Panc1 (cell line): ENCODE results near the gene KDM4D. TPM values are rescaled to one million over a fixed set of nuclear protein-coding genes. Genes with fewer than 3 reads are reported as not detected.

ENCODE experiments used
- ATAC-seq: fragments of 200-7000 bp; cut with Tn5 transposase; 2 replicates; pipeline ENCODE4 v1.9.1; 2020; ENCODE audit warnings: mild to moderate bottlenecking, moderate library complexity
- BruUV-seq: library from RNA; stranded (reverse); fragments of 400-500 nt; replicated peaks from 2 replicates; lab custom pipeline; 2021; lab: Mats Ljungman, UMichigan
- CTCF ChIA-PET: fragments of 300-600 bp; sonication (Branson Sonifier 250); formaldehyde crosslinking; loops from one replicate; lab custom pipeline; 2022; ENCODE audit warnings: antibody characterized with exemption; lab: Charles Lee
- POLR2A ChIA-PET: fragments of 300-600 bp; sonication (Branson Sonifier 250); formaldehyde crosslinking; loops from one replicate; lab custom pipeline; 2022; ENCODE audit warnings: antibody characterized with exemption; lab: Charles Lee
- DNase-seq: peaks from one replicate; pipeline ENCODE4 v3.0.0-alpha.2; 2010; ENCODE audit warnings: low read depth, low spot score
- H3K27ac ChIP-seq: 2 replicates; pipeline ENCODE4 v1.5.1; 2011; ENCODE audit warnings: mild to moderate bottlenecking, low read length, inconsistent platforms
- H3K27me3 ChIP-seq: fragments of 200-500 bp; sonication (Bioruptor generic); 2 replicates; pipeline ENCODE4 v1.6.0; 2014; ENCODE audit warnings: low read length, inconsistent platforms; ENCODE audit not compliant: control insufficient read depth, insufficient read depth
- H3K36me3 ChIP-seq: fragments of 200-500 bp; sonication (Bioruptor generic); 2 replicates; pipeline ENCODE4 v1.5.1; 2014; ENCODE audit warnings: inconsistent platforms, mild to moderate bottlenecking, low read length, moderate library complexity; ENCODE audit not compliant: control insufficient read depth, insufficient read depth
- H3K4me1 ChIP-seq: 2 replicates; pipeline ENCODE4 v1.5.1; 2011; ENCODE audit warnings: inconsistent platforms, mild to moderate bottlenecking, low read length, moderate library complexity; ENCODE audit not compliant: control insufficient read depth, insufficient read depth
- H3K4me3 ChIP-seq, 2 experiments: 2 replicates each; pipeline ENCODE4 v1.5.1; 2011 to 2012; ENCODE audit warnings: low read depth in 2 of 2, low read length in 2 of 2, mild to moderate bottlenecking in 2 of 2, inconsistent platforms in 1 of 2, moderate library complexity in 1 of 2
- H3K9me3 ChIP-seq: fragments of 200-500 bp; sonication (Bioruptor generic); 2 replicates; pipeline ENCODE4 v1.5.1; 2014; ENCODE audit warnings: low read depth, mild to moderate bottlenecking, inconsistent platforms, low read length, moderate library complexity; ENCODE audit not compliant: control insufficient read depth, insufficient read depth
- CTCF ChIP-seq: fragments of 450-650 bp; IDR thresholded peaks from 2 replicates; pipeline ENCODE4 v1.5.1; 2017; ENCODE audit warnings: mild to moderate bottlenecking
- POLR2AphosphoS5 ChIP-seq: IDR thresholded peaks from 2 replicates; pipeline ENCODE4 v1.6.1; 2012; ENCODE audit warnings: mild to moderate bottlenecking, low read depth, low read length, moderate library complexity
- SIN3A ChIP-seq: IDR thresholded peaks from 2 replicates; pipeline ENCODE4 v1.6.1; 2012; ENCODE audit warnings: low read depth, mild to moderate bottlenecking, low read length, moderate library complexity, borderline replicate concordance; ENCODE audit not compliant: insufficient read depth
- TCF7L2 ChIP-seq: IDR thresholded peaks from 2 replicates; pipeline ENCODE4 v1.6.1; 2011; ENCODE audit warnings: mild to moderate bottlenecking, low read depth, low read length, inconsistent platforms
- in situ Hi-C: cut with HindIII; loops from 2 replicates; pipeline ENCODE4 v1.10.0; 2016; ENCODE audit warnings: low sequenced_read_pairs, low pct_unique_long_range_greater_than_20kb
- intact Hi-C: fragments of 100-400 bp; cut with micrococcal nuclease; formaldehyde crosslinking; loops from one replicate; pipeline ENCODE4 v1.10.0; 2022; ENCODE audit not compliant: unreplicated experiment
- total RNA-seq: library from RNA; stranded (reverse); gene quantifications from one replicate; pipeline ENCODE4 v1.2.1, GENCODE V29; 2021; ENCODE audit not compliant: unreplicated experiment
- TF ChIP-seq, protein P1 (sequence below), 2 experiments: IDR thresholded peaks; 2 replicates each; pipeline ENCODE4 v1.6.1; 2011 to 2012; ENCODE audit warnings: low read depth in 2 of 2, control low read depth in 1 of 2, low read length in 1 of 2, mild to moderate bottlenecking in 1 of 2, moderate library complexity in 1 of 2; ENCODE audit not compliant: insufficient read depth in 1 of 2

The KDM4D gene
- total RNA-seq, 1 experiment from 2014 or later, result 0.87 TPM

DNA sequence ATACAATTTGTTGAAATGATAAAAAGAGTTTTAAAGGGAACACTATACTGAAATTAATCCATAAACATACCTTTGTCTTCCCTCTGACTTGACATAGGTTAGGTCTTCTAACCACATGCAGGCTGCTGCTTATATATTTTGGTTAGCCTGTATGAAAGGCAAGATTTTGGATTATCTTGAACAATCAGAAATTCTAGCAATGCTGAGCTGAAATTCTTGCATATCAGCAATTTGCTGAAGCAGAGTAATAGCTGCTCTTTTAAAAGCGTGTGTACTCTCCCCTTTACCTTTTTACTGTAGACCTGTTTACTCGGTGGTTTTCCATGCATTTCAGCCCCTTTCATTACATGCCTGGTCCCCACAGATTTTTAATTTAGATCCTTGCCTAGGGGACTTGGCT, 34.2 kb upstream of the KDM4D start:
- H3K4me3 ChIP-seq, result no peak overlapping the region
- no peaks in the 10 kb centered on the region for H3K9me3 ChIP-seq
- BruUV-seq, result no TSS peak
- no peaks in the 10 kb centered on the region for H3K36me3 ChIP-seq
- in situ Hi-C loops, result no loop called here
- POLR2A ChIA-PET, result no interaction called here
- TF ChIP-seq, protein P1, sequence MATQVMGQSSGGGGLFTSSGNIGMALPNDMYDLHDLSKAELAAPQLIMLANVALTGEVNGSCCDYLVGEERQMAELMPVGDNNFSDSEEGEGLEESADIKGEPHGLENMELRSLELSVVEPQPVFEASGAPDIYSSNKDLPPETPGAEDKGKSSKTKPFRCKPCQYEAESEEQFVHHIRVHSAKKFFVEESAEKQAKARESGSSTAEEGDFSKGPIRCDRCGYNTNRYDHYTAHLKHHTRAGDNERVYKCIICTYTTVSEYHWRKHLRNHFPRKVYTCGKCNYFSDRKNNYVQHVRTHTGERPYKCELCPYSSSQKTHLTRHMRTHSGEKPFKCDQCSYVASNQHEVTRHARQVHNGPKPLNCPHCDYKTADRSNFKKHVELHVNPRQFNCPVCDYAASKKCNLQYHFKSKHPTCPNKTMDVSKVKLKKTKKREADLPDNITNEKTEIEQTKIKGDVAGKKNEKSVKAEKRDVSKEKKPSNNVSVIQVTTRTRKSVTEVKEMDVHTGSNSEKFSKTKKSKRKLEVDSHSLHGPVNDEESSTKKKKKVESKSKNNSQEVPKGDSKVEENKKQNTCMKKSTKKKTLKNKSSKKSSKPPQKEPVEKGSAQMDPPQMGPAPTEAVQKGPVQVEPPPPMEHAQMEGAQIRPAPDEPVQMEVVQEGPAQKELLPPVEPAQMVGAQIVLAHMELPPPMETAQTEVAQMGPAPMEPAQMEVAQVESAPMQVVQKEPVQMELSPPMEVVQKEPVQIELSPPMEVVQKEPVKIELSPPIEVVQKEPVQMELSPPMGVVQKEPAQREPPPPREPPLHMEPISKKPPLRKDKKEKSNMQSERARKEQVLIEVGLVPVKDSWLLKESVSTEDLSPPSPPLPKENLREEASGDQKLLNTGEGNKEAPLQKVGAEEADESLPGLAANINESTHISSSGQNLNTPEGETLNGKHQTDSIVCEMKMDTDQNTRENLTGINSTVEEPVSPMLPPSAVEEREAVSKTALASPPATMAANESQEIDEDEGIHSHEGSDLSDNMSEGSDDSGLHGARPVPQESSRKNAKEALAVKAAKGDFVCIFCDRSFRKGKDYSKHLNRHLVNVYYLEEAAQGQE (IDR thresholded peaks at IDR 0.05; ENCODE audit: insufficient read depth in 1 of 2, low read depth in 2 of 2, low read length in 1 of 2), result no peak
- TF ChIP-seq CTCF, result no peak
- TF ChIP-seq TCF7L2, result no peak
- no peak for TF ChIP-seq POLR2AphosphoS5
- TF ChIP-seq SIN3A, result no peak
- intact Hi-C loops, result no loop called here
- no peaks in the 10 kb centered on the region for H3K4me1 ChIP-seq
- no peak for ATAC-seq
- CTCF ChIA-PET, result no interaction called here
- DNase-seq, result no peak
- H3K27me3 ChIP-seq, result peaks cover 15% of the 10 kb centered on the region; the same call in 1 of the 2 replicates
- no peak overlapping the region for H3K27ac ChIP-seq

GRCh38 chr11:94941131-94941530, 32.4 kb upstream of the KDM4D start:
- Histone ChIP-seq H3K4me3 (no peak overlapping the region), H3K36me3 (no peaks in the 10 kb centered on the region), H3K9me3 (no peaks in the 10 kb centered on the region), H3K27ac (no peak overlapping the region), H3K27me3 (peaks cover 26% of the 10 kb centered on the region), H3K4me1 (no peaks in the 10 kb centered on the region)
- DNase-seq (no peak), ATAC-seq (no peak)
- ChIA-PET POLR2A (no interaction called here), CTCF (interaction anchor here (0.5 kb wide), 1 partner anchor 318 kb away, joined by 6 read pairs; no protein-coding TSS in a partner anchor)
- in situ Hi-C loops, result no loop called here
- intact Hi-C loops, result no loop called here
- TF ChIP-seq TCF7L2 (no peak), CTCF (no peak), POLR2AphosphoS5 (no peak), SIN3A (no peak)
- TF ChIP-seq, protein P1 (IDR thresholded peaks at IDR 0.05; ENCODE audit: insufficient read depth in 1 of 2, low read depth in 2 of 2, low read length in 1 of 2), result no peak
- no TSS peak for BruUV-seq
